HepG2 (cell line): ENCODE measurements around the gene GNGT2. TPM values are rescaled to one million over a fixed set of nuclear protein-coding genes. Genes with fewer than 3 reads are reported as not detected.
A peak's percentile ranks its signal among the peaks of the same experiment; 100 is the strongest.

Experiments
- GABPB1 ChIP-seq: IDR thresholded peaks from 2 replicates; pipeline ENCODE4 v1.6.1; 2016; ENCODE audit warnings: mild to moderate bottlenecking, missing genetic modification reagents, moderate library complexity, missing compliant biosample characterization
- IRF2 ChIP-seq: IDR thresholded peaks from 2 replicates; pipeline ENCODE4 v1.6.1; 2018; ENCODE audit warnings: missing genetic modification reagents, missing compliant biosample characterization
- KDM6A ChIP-seq: IDR thresholded peaks from 2 replicates; pipeline ENCODE4 v1.6.1; 2016; ENCODE audit warnings: low read depth
- KMT2B ChIP-seq: IDR thresholded peaks from 2 replicates; pipeline ENCODE4 v1.6.1; 2016; ENCODE audit warnings: missing genetic modification reagents, missing compliant biosample characterization
- MAFG ChIP-seq: sonication (generic); formaldehyde crosslinking; IDR thresholded peaks from 2 replicates; pipeline ENCODE4 v1.5.1; 2020; ENCODE audit warnings: mild to moderate bottlenecking, missing genetic modification reagents
- MTA1 ChIP-seq: sonication (generic); formaldehyde crosslinking; IDR thresholded peaks from 2 replicates; pipeline ENCODE4 v1.4.0; 2020; ENCODE audit warnings: missing genetic modification reagents, mild to moderate bottlenecking, borderline replicate concordance
- MTERF4 ChIP-seq: sonication (generic); formaldehyde crosslinking; IDR thresholded peaks from 2 replicates; pipeline ENCODE4 v1.8.0; 2023; ENCODE audit warnings: mild to moderate bottlenecking, missing genetic modification reagents
- MTF1 ChIP-seq: sonication (generic); formaldehyde crosslinking; IDR thresholded peaks from 2 replicates; pipeline ENCODE4 v1.5.0; 2020; ENCODE audit warnings: missing genetic modification reagents
- MYPOP ChIP-seq: sonication (generic); formaldehyde crosslinking; IDR thresholded peaks from 2 replicates; pipeline ENCODE4 v1.8.1; 2023; ENCODE audit warnings: mild to moderate bottlenecking, moderate library complexity, missing genetic modification reagents
- NR0B2 ChIP-seq: sonication (generic); formaldehyde crosslinking; IDR thresholded peaks from 2 replicates; pipeline ENCODE4 v1.4.0; 2020; ENCODE audit warnings: mild to moderate bottlenecking, missing genetic modification reagents
- PAF1 ChIP-seq: IDR thresholded peaks from 2 replicates; pipeline ENCODE4 v1.6.1; 2016; ENCODE audit warnings: missing genetic modification reagents, missing compliant biosample characterization
- REST ChIP-seq, 2 experiments: IDR thresholded peaks; 2 replicates each; pipeline ENCODE4 v1.6.1; 2011 to 2012; ENCODE audit warnings: low read length in 2 of 2, borderline replicate concordance in 1 of 2, low read depth in 1 of 2, mild to moderate bottlenecking in 1 of 2, moderate library complexity in 1 of 2
- RFXAP ChIP-seq: sonication (generic); formaldehyde crosslinking; IDR thresholded peaks from 2 replicates; pipeline ENCODE4 v1.4.0; 2020; ENCODE audit warnings: missing genetic modification reagents, borderline replicate concordance
- TGIF2 ChIP-seq: IDR thresholded peaks from 2 replicates; pipeline ENCODE4 v1.6.1; 2016; ENCODE audit warnings: control low read depth, missing compliant biosample characterization
- TP53 ChIP-seq: sonication (generic); formaldehyde crosslinking; conservative IDR thresholded peaks from 2 replicates; pipeline ENCODE4 v1.4.0; 2020; ENCODE audit warnings: missing genetic modification reagents
- ZIK1 ChIP-seq: sonication (generic); formaldehyde crosslinking; IDR thresholded peaks from 2 replicates; pipeline ENCODE4 v1.5.0; 2020; ENCODE audit warnings: mild to moderate bottlenecking, low read depth, missing genetic modification reagents, borderline replicate concordance
- ZKSCAN1 ChIP-seq: fragments of 150-350 bp; IDR thresholded peaks from 2 replicates; pipeline ENCODE4 v1.6.1; 2014; ENCODE audit warnings: low read length
- ZNF501 ChIP-seq: sonication (generic); formaldehyde crosslinking; IDR thresholded peaks from 2 replicates; pipeline ENCODE4 v1.5.1; 2020; ENCODE audit warnings: mild to moderate bottlenecking, moderate library complexity, missing genetic modification reagents
- ZNF549 ChIP-seq: sonication (generic); formaldehyde crosslinking; IDR thresholded peaks from 2 replicates; pipeline ENCODE4 v1.5.0; 2020; ENCODE audit warnings: missing genetic modification reagents
- ZNF558 ChIP-seq: sonication (generic); formaldehyde crosslinking; IDR thresholded peaks from 2 replicates; pipeline ENCODE4 v1.9.0; 2022; ENCODE audit warnings: mild to moderate bottlenecking, missing genetic modification reagents, borderline replicate concordance
- ZNF574 ChIP-seq: sonication (generic); formaldehyde crosslinking; IDR thresholded peaks from 2 replicates; pipeline ENCODE4 v1.4.0; 2020; ENCODE audit warnings: missing genetic modification reagents
- ZSCAN30 ChIP-seq: sonication (generic); formaldehyde crosslinking; IDR thresholded peaks from 2 replicates; pipeline ENCODE4 v1.5.0; 2020; ENCODE audit warnings: mild to moderate bottlenecking, missing genetic modification reagents
- ZSCAN9 ChIP-seq: IDR thresholded peaks from 2 replicates; pipeline ENCODE4 v1.6.1; 2016; ENCODE audit warnings: borderline replicate concordance
- polyA plus RNA-seq, 8 experiments: library from polyadenylated mRNA; depleted of rRNA in 3 of 8; stranded (reverse) in 7 of 8; unstranded in 1 of 8; fragments of >200 nt; fragmentation: Illumina TruSeq in 4 of 8; extraction: Trizol in 4 of 8; gene quantifications; 2 replicates each; pipeline versions ENCODE4 v1.2.1 to v1.2.3, GENCODE V29; 2011 to 2016; ENCODE audit warnings: low read depth in 4 of 8, missing spikeins in 1 of 8, mixed read lengths in 1 of 8; ENCODE audit not compliant: insufficient read depth in 1 of 8
- total RNA-seq, 5 experiments: library from RNA; depleted of rRNA; stranded (reverse); fragments of >200 nt; fragmentation: Illumina TruSeq; extraction: Trizol; gene quantifications; 2 replicates each; pipeline ENCODE4 v1.2.3, GENCODE V29; 2016; ENCODE audit warnings: low read depth in 1 of 5

GNGT2 gene
- total and polyA plus RNA-seq, 2 of the 13 experiments (the other 11 are each of a cell fraction or from before 2014, with no cell fraction given) = not detected

GRCh38 chr17:49180303-49180702 lies 30.1 kb downstream of the GNGT2 start (continued):
- TF ChIP-seq ZNF574 (CRISPR knock-in tag) = 0 out of 2 replicates have a peak, but pooled peaks have one; percentile 15
- TF ChIP-seq REST (IDR thresholded peaks at IDR 0.05; ENCODE audit: borderline replicate concordance in 1 of 2, low read depth in 1 of 2, low read length in 2 of 2) = no peak
- no peak for TF ChIP-seq ZKSCAN1
- TF ChIP-seq TP53 (CRISPR knock-in tag) = no peak
- TF ChIP-seq MTA1 (CRISPR knock-in tag) = no peak
- TF ChIP-seq KDM6A (CRISPR knock-in tag) = no peak
- no peak for TF ChIP-seq ZIK1 (CRISPR knock-in tag)
- no peak for TF ChIP-seq IRF2 (CRISPR knock-in tag)
- TF ChIP-seq MYPOP = 0 out of 2 replicates have a peak, but pooled peaks have one; percentile 38
- TF ChIP-seq KMT2B (CRISPR knock-in tag) = no peak
- TF ChIP-seq ZNF558 = no peak
- TF ChIP-seq ZNF501 (CRISPR knock-in tag) = peak; percentile 39; the same call in 1 of the 2 replicates
- no peak for TF ChIP-seq MTERF4 (CRISPR knock-in tag)
- TF ChIP-seq PAF1 = no peak
- no peak for TF ChIP-seq ZNF549 (CRISPR knock-in tag)
- 0 out of 2 replicates have a peak, but pooled peaks have one; percentile 21 for TF ChIP-seq RFXAP (CRISPR knock-in tag)
- TF ChIP-seq MTF1 (CRISPR knock-in tag) = no peak
- no peak for TF ChIP-seq MAFG
- TF ChIP-seq TGIF2 (CRISPR knock-in tag) = no peak
- peak; percentile 69; the same call in 1 of the 2 replicates for TF ChIP-seq ZSCAN9 (CRISPR knock-in tag)
- TF ChIP-seq ZSCAN30 (CRISPR knock-in tag) = no peak
- peak; percentile 19; the same call in 1 of the 2 replicates for TF ChIP-seq GABPB1 (CRISPR knock-in tag)
- TF ChIP-seq NR0B2 = no peak
